D341Med (cell line): ENCODE measurements around the gene FOXJ3.

ENCODE experiments used
- DNase-seq: peaks from one replicate; pipeline ENCODE4 v3.0.0; 2012; ENCODE audit warnings: low spot score

Gene FOXJ3

DNA sequence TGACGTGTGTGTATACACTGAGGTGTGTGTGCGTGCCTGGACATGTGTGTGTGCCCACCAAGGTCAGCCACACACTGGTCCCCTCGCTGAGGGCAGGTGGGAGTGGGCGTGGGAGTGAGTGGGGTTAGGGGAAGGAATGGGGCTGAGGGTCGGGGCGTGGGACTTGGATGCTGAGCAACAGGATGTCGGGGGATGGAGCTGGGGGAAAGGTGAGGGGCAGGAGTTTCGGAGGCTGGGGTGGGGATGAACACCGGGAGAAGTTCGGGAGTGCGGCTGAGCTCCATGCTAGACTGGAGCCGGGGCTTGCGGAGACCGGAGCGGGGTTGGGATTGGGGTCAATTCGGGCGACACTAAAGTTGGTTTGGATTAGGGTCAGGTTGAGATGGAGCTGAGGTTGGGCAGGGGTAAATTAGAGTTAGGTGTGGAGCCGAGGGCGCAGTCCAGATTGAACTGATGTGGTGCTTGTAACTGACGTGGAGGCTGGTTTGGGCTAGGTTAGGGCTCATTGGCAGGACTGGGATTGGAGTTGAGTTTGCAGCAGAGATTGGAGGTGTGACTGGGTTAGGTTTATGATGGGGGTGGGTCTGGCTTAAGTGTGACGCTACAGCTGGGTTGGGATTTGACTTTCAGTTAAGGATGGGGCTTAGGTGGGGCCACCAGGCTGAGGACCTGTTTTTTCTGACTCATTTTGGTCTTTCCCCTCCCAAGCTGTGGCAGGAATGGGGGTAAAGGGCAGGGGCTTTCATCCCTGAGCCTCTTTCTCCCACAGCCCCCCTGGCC lies 167.2 kb downstream of the FOXJ3 start:
- no peak for DNase-seq

DNA sequence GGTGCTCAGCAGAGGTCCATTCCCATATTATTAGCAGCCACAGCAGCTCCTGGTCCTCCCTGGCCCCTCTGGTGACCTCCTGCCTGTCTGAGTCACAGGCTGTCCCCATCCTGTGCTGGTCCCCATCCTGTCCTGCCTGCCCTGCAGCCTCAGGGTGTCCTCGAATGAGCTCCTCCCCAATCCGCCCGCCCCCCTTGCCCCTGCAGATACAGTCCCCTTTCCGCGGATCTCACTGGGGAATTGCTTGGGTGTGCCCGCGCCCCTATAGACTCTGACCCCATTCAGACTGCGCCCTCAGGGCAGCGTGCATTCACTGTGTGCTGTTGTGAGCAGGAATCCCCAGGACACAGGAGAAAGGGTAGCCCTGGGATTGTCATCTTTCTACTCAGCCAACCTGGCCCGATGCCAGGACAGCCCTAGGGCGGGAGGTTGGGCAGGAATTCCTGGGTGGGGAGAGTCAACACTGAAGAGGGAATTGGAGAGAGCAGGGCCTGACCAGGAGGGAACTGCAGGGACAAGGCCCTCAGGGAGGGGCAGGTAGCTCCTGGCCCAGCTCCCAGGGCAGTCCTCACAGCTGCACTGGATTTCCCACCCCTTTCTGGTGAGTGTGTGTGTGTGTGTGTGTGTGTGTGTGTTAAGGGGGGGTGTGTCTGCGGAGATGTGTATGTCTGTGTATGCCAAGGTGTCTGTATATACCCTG lies 169.4 kb downstream of the FOXJ3 start:
- DNase-seq = no peak

GRCh38 chr1:42164551-42165420 lies 170.2 kb downstream of the FOXJ3 start, which contains the start of gene GUCA2A:
Gene GUCA2A, minus strand, starts transcription at chr1:42164745. Its CDS starts 33 bp downstream, at chr1:42164712.
- no peak for DNase-seq

DNA sequence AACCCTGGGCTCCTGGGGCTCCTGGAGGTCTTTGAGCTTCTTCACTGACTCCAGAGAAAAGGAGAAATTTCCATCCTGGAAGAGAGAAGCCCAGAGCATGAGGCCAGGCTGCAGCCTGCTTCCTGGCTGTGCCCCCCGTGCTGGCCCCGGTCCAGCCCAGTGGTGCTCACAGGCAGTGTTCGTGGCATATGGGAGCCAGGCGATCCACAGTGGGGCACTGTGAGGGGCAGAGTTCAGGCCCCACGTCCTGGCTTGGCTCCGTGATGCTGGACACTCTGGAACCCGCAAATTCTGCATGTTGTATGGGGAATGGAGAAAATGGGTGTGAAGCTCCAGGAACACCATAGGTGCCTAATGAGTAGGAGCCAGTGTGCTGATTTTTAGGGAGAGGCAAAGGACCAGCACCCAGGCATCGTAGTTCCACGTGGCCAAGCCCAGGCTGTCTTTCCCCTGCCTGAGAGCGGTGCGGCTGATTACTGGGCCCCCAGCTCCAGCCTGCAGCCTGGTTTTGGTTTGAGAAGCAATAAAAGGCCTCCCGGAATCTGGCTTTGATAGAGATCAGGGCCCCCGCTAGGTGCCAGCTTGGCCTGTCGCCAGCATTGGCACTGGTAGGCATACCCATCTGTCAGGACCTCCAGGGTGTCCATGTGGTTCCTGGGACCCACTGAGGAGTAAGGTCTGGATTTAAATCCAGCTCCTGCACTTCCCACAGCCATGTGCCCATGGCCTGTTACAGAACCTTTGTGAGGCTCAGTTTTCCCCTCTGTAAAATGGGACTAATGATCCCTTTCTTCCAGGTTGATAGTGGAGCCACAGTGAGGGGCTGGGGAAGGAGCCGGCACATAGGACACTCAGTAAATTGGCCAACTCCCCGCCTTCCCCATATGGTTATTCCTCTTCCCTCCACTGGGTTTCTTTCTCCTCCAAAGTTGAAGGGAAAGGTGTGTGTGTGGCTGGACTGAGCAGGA lies 171.2 kb downstream of the FOXJ3 start:
- no peak for DNase-seq

DNA sequence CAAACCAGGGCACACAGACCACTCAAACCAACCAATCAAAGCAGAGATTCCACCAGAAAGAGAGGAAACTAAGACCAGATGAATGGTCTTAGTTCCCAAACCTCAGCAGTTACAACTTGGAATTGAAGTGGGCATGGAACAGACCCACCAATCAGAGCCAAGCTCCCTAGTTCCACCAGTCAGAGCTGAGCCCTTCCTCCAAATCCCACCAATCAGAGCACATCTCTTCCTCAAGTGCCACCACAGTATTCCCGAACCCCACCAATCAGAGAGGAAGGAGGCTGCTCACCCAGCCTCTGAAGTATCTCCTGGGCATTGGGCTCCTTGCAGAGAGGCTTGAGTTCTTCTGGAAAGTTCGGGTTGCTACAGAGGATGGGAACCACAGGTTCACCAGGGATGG lies 171.9 kb downstream of the FOXJ3 start:
- no peak for DNase-seq

DNA sequence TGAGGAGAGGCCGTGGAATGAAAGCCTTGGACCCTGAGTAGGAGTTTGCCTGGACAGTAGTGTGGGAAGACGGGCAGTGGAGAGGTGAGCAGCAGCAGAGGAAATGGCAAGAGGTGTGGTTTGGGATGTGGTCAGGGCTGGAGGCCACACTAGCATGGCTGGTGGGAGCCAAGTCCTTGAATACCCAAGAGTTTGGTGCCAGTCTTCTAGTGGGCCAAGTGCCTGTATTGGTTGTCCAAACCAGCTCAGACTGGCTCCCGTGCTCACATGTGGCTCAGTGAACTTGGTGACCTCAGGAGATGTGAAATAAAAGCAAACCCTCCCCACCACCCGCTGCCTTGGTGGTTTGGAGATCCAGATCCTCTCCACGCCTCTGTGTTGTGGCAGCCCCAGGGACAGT lies 172.9 kb downstream of the FOXJ3 start:
- DNase-seq = no peak

DNA sequence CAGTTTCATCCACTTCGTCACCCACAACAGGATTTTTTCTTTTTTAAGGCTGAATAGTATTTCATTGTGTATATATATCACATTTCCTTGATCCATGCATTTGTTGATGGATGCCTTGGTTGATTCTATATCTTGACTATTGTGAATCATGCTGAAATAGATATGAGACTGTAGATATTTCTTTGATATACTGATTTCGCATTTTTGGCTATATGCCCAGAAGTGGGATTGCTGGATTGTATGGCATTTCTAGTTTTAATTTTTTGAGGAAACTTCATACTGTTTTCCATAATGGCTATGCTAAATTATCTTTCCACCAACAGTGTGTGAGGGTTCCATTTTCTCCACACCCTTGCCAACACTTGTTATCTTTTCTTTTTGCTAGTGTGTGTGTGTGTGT lies 176.8 kb downstream of the FOXJ3 start:
- DNase-seq = no peak

DNA sequence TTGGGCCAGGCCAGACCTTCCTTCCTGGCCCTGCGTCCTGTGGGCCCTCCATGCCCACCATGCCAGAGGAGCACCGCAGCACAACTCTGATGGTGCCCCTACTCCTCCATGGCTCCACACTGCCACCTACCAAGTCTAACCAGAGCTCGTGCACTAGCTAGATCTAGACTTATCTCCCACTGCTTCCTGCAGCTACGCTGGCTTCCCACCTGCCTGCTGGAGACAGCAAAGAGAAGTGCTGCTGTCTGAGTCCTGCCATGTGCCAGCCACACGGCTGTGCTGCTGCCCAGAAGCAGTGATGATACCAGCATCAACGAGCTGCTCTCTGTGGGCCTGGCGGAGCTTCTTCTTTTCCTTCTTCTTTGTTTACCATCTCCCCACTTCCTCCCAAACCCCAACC lies 177.4 kb downstream of the FOXJ3 start:
- DNase-seq = no peak

GRCh38 chr1:42155362-42155761 lies 179.7 kb downstream of the FOXJ3 start:
- DNase-seq = no peak

- DNase-seq = no peak
Observed at GRCh38 chr1:42154685-42155084, 180.3 kb downstream of the FOXJ3 start.

DNA sequence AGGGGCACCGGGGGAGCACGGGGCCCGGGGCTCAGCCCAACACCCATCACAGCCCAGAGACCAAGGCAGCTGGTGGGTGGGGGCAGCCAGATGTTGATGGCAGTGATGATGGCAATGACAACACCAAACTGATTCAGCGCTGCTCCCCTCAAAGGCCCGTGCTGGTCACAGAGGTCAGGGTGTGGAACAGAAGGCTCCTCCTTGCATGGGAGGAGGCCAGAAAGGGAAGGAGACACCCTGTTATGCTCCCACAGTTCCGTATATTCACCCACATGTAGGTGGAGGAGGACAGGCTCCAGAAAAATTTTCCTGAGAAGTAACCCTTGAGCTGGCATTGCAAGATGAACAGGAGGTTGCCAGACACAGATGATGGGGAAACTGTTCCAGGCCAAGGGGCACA lies 181.4 kb downstream of the FOXJ3 start:
- DNase-seq = no peak

DNA sequence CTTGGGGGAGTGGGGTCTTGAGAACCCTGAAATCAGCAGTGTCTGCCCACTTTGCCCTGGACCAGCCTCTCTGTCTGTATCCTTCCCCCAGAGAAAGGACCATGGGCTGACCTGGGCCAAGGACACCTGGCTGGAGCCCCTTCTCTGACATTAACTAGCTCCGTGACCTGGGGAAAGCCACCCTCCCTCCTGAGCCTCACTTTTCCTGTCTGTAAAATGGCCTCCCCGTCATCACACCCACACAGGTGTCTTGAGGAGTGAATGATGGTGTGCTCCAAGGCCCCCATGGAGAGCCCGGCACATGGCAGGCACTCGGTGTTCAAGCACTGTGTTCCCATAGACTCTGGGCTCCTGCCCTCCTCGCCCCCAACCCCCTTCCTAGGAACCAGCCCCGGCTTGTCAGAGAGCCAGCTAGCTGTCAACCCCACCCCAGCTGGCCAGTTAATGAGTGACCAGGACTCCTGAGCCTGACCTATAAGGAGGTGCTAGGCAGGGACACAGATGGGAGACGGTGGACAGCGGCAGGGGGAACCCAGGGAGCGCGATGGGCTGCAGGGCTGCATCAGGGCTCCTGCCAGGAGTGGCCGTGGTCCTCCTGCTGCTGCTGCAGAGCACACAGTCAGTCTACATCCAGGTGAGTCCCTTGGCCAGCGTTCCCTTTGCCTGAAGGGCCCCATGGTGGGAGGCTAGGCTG lies 182.0 kb downstream of the FOXJ3 start, which contains the start of gene GUCA2B:
Gene GUCA2B, plus strand, starts transcription at position 504 of the 694 bp plus-strand sequence. Its CDS starts 41 bp downstream, at position 545.
- DNase-seq = no peak

GRCh38 chr1:42152119-42152518 lies 182.9 kb downstream of the FOXJ3 start:
- no peak for DNase-seq

DNA sequence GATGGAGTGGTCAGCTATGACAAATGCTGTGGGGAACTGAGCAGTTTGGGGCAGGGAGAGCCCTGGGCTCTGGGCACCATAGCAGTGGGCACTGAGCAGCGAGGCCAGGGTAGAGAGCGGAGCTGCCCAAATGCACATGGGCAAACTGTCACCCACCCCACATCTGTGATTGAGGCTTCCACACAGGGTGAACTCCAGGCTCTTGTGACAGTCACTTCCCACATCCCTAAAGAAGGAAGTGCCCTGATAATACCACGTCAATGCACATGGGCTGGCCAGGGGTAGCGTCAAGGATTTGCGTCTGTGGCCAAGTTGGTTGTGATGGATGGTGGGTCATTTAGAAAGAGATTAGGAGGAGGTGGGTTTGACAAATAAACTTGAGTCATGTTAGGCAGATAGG lies 184.4 kb downstream of the FOXJ3 start:
- no peak for DNase-seq

- no peak for DNase-seq
Observed at GRCh38 chr1:42148166-42148565, 186.9 kb downstream of the FOXJ3 start.

DNA sequence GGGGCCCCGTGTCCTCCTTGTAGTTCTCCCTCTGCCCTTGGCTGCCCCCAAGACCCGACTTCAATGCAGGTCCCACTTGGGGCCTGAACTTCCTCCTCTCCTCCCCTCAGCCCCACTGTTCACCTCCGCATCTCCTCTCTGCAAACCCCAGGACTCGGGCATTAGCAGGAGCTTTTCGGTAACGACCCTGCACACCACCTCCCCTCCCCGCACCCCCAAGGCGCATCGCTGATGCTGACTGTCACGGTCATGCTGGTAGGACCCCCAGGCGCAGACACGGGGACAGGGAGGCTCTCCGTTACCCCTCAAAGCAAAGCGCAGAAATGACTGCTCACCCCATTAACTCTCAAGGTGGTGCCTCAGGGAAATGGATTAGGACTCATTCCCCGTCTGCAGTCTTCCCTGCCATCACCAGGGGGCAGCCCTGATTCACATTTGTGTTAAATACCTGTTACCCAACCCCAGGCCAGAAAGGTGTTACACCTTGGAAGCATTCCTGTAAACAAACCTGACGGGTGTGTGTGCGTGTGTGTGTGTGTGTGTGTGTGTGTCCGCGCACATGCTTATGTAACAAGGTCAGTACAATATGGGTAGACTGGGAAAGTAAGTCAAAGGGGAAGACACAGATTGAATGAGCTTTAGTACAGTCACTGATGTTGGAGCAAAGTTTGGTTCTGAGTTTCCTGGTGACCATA lies 188.3 kb downstream of the FOXJ3 start:
- peak; percentile 81 for DNase-seq

DNA sequence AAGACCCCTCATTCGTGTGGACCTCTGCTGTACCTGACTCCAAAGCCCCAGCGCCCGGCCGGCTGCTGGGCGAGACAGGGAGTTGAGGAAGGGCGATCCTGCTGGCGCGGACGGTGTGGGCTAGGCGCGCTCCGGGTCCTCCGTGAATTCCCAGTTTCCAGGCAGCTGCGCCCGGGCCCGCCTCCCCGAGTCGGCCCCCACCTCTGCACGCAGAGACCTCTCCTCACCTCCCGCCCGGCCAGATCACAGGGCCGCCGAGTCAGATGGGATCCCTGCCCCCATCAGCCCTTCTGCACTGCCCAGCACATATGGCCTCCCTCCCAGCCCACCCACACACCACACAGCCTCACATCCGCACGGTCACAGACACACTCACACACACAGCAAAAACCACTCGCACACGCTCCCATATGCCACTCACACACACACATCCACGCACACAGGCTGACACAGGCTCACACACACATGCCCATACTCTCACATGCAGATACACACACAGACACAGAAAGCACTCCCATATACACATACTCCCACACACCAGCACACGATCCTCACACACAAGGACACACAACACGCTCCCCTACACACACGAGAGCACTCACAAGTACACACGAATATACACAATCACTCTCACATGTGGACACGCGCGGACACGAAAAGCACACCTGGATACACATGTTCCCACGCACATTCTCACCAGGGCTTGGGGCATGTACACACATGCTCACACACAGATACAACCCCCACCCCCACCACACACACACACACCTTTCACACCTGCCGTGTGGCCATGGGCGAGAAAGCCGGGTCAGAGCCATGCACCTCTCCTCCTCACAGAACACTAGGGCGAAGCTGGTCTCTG lies 189.0 kb downstream of the FOXJ3 start:
- no peak for DNase-seq

DNA sequence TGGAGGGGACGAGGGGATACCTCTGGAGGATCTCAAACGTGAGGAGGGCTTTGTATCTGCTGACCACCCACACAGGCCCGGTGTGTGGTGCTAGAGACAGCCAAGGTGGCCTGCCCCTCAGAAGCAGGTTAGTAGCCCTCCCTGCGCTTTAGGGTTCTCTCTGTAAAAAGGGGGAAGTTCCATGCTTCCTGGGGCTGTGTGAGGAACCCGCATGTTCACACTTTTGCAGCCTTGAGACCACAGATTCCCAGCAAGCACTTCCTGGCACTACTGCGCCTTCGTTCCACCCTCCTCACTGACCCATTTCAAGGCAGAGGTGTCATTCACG lies 189.7 kb downstream of the FOXJ3 start:
- no peak for DNase-seq

- no peak for DNase-seq
Observed at GRCh38 chr1:42144711-42145388, 190.2 kb downstream of the FOXJ3 start.
